ENCODE measurements around the gene YARS2. TPM values are rescaled to one million over a fixed set of nuclear protein-coding genes. Genes with fewer than 3 reads are reported as not detected.

Gene YARS2
- 23.3 TPM for polyA plus RNA-seq (2013, experiment 1 of 2; ENCODE audit: insufficient read length)
- polyA plus RNA-seq (2013, experiment 2 of 2; ENCODE audit: insufficient read length), result 21.0 TPM

DNA sequence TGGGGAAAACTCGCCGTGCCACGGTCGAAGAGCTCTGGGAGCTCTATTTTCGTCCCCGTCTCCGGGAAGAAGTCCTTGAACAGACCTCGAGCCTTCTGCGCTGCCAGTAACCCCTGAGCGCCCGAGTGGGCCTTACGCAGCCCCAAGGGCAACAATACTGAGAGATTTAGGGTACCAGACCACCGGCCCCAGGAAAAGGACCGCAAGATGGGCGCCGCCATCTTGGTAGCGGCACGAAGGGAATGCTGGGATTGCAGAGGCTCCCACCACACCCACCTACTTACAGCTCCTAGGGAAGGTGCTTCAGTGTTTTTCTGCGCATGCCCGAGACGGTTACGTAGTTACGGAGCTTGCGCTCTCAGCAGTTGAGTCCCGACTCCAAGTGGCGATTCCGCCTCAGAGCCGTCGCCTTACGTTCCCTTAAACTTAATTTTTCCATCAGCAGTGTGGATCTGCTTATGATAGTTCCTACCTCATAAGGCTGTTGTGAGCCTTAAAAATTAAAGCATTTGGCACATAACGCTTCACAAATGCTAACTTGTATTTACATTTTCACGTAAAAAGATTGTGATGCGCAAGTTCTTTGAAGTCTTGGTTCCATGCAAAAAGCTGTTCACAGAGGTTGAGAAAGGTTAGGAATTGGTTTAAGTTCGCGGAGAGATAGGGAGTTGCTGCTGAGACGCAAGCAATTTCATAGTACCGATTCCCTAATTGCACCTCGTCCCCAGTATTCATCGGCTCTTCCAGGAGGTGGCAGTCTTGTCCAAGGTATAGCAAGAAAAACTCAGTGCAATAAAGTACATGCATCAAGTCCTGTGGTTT is at the start of gene YARS2:
TSS of gene YARS2 (minus strand) at position 244 of the 822 bp plus-strand sequence. CDS start at position 221, 23 bp downstream.
- peak; percentile 98 for DNase-seq

GRCh38 chr12:32804301-32804700 is 48.6 kb upstream of the YARS2 start:
- no peak for DNase-seq

GRCh38 chr12:32801269-32801980 is 45.7 kb upstream of the YARS2 start:
- no peak for DNase-seq

DNA sequence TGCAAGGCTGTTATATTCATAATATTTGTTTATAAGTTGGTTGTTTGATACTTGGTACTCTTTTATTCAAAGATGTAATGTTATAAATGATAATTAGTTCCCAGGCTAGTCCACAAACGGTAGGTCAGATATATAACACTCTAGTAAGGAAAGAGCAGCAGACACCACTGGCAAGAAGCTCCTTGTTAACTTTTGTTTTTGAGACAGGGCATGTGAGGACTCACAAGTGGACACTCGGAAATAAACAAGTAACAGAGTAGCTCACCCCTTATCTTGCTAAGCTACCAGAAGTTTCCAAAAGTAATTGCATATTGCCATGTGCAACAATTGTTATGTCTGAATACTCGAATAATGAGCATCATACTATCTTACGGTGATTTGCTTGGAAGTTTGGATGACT is 38.6 kb upstream of the YARS2 start:
- no peak for DNase-seq

GRCh38 chr12:32789916-32790315 is 34.2 kb upstream of the YARS2 start:
- no peak for DNase-seq

DNA sequence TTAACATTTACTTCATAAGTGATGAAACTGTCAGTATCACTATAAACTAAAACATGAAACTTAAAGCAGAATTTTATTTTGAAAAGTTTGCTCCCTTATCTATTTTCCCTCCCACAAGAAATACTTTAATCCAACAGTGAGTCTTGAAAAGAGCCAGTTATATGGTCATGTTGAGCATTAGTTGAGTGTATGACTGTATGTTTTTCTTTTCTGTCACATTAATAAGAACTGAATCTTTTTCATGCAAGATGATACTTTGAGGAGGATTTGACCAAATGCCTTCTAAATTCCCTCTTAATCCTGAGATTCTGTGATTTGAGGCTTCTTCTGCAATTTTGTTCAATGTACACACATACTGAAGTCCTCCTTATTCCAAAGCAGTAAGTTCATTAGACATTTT is 33.7 kb upstream of the YARS2 start:
- no peak for DNase-seq

DNA sequence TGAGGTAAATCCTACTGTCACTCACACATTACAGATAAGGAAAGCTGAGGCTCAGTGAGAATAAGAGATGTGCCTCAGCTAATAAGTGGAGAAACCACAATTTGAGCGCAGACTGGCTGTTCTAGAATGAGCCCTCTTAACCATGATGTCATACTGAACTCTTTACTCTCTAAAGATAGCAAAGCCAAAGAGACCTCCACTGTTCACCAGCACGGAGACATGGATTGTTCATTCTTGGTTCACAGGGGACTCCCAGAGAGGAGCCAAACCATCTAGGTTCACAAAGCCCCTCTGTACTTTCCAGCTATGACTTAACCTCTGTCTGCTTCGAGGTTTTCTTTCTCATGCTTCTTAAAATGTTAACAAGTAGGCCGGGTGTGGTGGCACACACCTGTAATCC is 32.7 kb upstream of the YARS2 start:
- DNase-seq, result no peak

- DNase-seq, result no peak
These were observed 29.9 kb upstream of the YARS2 start for GRCh38 chr12:32785557-32785956.

- no peak for DNase-seq
These were observed 27.3 kb upstream of the YARS2 start for GRCh38 chr12:32783029-32783428.

GRCh38 chr12:32780071-32780470 is 24.4 kb upstream of the YARS2 start:
- DNase-seq, result no peak

DNA sequence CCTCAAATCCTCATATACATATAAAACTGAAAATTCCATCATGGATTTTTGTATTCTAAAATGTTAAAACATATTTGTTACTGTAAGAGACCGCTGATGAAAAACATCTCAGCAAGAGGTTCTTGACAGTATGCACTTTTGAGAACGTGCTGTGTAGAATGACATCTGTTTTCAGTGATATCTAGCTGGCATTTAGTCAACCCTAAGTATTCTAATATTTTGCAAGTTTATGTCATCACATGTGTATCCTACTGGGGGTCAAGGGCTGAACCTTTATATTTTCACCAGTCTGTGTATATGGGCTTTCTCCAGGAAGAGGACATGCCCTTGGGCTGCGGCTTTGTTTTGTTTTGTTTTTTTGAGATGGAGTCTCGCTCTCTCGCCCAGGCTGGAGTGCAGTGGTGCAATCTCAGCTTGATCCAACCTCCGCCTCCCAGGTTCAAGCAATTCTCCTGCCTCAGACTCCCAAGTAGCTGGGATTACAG is 22.0 kb upstream of the YARS2 start:
- DNase-seq, result no peak

DNA sequence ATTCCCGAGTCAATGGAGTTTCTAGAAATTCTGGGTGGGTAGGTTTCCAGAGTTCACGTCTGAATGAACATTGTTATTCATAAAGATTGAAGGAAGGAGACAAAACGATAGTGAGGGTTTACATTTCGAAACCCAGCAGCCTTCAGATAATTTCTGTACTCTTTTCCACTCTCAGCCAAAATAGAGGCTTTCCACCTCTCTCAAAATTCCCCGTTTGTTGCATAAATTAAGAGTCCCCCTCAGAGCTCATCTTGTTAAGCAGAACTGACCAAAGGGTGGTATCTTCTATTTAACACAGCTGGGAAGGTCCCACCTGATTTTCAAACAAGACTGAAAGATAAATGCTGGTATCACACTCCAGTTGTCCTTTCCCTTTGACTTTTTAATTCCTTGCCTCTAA is 21.5 kb upstream of the YARS2 start:
- DNase-seq, result no peak

DNA sequence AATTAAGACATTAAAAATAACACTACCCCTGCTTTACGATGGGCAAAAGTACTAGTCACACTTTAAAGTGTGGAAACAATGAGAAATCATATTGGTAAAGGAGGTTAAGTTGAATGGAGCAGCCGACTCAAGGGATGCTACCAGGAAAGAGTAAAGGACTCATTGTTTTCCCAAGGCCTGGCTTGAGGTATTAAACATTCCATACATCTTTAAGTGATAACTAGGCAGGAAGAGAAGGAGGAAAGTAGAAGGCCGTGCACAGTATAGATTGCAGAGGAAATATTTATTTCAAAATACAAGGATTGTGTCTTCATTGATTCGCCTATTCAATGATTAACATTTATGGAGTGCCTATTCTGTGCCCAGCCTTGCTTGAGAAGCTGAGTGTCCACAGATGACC is 20.6 kb upstream of the YARS2 start:
- peak; percentile 35 for DNase-seq

DNA sequence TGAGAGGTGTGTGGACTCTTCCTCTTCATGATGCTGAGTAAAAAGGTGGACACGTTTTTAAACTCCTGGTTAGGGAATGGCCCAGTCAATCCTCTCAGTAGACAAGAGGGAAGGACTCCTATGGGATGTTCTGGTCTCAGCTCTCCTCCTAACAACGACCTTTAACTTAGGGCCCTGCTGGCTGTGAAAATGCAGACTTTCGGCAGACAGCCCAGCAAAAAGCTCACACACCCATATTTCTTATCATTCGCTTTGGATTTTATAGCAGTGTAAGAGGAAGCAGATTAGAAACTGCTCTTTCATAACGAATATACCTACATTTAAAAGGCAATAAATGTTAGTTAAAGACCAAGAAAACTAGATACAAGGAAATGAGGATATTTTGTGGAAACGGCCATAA is 18.0 kb upstream of the YARS2 start:
- no peak for DNase-seq

DNA sequence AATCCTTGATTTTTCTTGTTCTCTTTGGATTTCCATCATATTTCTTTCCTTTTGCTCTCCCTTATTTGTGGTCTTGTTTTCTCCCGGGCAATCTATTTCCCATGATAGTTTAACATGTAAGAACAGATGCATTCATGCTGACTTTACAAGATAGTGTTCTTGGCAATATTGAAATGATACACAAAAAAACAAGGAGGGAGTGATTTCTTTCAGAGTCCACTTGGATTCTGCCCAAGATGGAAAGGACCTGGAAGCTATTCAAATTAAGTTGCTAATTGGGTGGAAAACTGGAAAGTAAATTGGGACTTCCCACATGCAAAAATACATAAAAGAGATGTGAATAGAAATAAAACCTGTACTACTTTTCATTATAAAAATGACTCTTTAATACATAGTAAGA is 14.4 kb upstream of the YARS2 start:
- DNase-seq, result no peak

DNA sequence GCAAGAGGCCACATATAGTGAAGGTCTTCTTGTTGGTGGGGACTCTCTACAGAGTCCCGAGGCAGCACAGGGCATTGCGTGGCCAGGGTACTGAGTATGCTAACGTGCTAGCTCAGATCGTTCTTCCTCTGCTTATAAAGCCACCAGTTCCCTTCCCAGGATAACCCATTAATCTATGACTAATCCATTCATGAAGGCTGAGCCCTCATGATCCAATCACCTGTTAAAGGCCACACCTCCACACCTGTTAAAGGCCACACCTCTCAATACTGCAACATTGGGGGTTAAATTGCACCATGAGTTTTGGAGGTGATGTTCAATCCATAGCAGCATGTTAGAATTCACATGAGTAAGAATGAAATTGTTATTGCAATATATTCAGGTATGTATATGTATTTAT is 12.8 kb upstream of the YARS2 start:
- DNase-seq, result no peak

DNA sequence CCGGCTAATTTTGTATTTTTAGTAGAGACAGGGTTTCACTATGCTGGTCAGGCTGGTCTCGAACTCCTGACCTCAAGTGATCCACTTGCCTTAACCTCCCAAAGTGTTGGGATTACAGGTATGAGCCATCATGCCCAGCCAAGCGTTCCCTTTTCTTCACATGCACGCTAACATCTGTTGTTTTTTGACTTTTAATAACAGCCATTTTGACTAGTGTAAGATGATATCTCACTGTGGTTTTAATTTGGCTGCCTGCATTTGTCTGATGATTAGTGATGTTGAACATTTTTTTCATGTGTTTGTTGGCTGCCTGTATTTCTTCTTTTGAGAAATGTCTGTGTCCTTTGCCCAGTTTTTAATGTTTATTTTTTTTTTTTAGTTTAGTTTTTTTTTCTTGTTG is 10.2 kb upstream of the YARS2 start:
- no peak for DNase-seq

GRCh38 chr12:32761716-32762115 is 6.0 kb upstream of the YARS2 start:
- DNase-seq, result no peak

DNA sequence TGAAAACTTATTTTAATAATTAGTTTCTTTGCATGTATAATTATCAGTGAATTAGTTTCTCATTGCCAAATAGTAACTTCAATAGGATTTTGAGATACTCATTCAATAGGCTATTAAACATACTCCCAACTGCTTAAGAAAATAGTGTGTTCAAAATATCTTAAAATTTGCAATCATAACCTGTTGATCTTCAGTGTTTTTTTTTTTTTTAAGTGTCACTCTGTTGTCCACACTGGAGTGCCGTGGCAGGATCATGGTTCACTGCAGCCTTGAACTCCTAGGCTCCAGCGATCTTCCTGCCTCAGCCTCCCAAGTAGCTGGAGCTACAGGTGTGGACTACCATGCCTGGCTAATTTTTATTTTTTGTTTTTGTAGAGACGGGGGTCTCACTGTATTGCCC is 1.5 kb upstream of the YARS2 start:
- DNase-seq, result no peak

DNA sequence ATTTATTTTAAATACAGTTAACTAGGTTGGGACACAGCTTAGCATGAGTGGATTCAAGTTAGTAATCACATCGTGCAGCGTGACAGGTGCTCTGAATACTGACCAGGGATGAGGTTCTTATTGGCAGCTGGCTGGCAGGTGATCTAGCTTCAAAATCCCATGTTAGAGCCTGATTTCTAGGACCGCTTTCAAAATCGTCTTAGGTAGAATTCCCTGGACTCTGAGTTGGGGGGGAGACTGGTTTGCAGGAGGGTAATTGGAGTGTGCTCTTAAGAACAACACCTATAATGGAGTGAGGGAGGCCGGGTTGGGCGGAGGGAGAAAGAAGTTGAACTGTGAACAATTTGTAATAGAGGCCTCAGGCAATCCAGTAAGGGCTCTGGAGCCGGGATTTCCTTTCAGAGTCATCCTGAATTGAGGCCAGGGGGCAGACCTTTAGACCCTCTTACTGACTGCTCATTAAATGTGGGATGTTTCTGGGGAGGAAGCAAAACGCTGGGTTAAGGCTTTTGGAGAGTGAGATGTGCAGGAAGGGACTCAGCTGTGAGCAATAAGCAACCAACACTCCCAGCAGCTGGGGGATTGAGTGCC is 874 bp upstream of the YARS2 start:
- no peak for DNase-seq

DNA sequence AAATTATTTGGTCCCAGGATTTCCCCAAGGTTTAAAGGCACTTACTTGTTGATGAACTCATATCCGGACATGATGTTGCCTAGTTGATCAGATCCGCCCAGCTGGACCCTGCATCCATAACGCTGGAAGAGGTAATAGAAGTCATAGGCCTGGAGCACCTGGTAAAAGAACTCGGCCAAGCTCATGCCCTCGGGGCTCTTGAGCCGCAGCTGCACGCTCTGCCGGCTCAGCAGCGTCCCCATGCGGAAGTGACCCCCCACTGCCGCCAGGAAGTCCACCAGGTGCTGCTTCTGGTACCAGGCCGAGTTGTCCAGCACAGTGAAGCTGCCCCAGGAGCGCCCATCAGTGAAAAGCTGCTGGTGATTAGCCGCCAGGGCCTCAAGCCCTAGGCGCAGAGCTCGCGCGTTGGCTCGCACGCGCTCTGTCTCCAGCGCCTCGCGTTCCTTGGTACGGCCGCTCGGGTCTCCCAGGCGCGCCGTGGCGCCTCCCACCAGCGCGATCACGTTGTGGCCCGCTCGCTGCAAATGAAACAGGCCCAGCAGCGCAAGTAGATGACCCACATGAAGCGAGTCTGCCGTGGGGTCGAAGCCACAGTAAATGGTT is 545 bp downstream of the YARS2 start:
- peak; percentile 82 for DNase-seq

- no peak for DNase-seq
These were observed 1.6 kb downstream of the YARS2 start for GRCh38 chr12:32754111-32754510.

DNA sequence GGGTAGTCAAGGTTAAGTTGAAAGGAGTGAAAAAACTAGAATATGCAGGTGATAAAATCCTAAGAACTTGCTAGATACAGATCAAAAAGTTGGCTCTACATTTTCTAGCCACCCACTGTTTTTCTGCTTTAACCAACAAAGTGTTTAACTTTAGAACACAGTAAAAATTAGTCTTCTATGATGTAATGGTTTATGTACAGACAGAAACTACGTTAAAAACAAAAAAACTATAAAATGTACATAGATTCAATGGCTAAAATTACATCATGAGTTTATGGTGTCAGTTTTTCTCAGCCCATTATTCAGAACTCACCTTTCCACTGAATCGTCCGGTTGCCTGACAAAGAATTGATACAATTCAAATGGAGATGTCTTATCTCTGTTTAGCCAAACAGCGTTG is 2.1 kb downstream of the YARS2 start:
- no peak for DNase-seq

All from fibroblast of skin of back (primary cell).